GM15510 (cell line): Measurements from ENCODE around the gene ENO4.

ENCODE experiments used
- POLR2A ChIP-seq: IDR thresholded peaks from 3 replicates; pipeline ENCODE4 v1.6.1; 2011; ENCODE audit warnings: borderline replicate concordance; ENCODE audit not compliant: insufficient read length; ENCODE audit errors: extremely low read depth

The ENO4 gene

GRCh38 chr10:116848032-116848943 lies 1.0 kb upstream of the ENO4 start:
- no peak for TF ChIP-seq POLR2A

GRCh38 chr10:116848944-116849247 lies 403 bp upstream of the ENO4 start:
- no peak for TF ChIP-seq POLR2A

- TF ChIP-seq POLR2A = no peak
Measured at GRCh38 chr10:116850058-116850611, 836 bp downstream of the ENO4 start.

GRCh38 chr10:116852246-116852645 lies 2.9 kb downstream of the ENO4 start:
- no peak for TF ChIP-seq POLR2A

- TF ChIP-seq POLR2A = no peak
Measured at GRCh38 chr10:116853287-116853686, 4.0 kb downstream of the ENO4 start.

GRCh38 chr10:116853701-116854100 lies 4.4 kb downstream of the ENO4 start:
- no peak for TF ChIP-seq POLR2A

- no peak for TF ChIP-seq POLR2A
Measured at GRCh38 chr10:116857156-116857555, 7.9 kb downstream of the ENO4 start.

- no peak for TF ChIP-seq POLR2A
Measured at GRCh38 chr10:116861796-116862195, 12.5 kb downstream of the ENO4 start.

GRCh38 chr10:116864436-116864835 lies 15.1 kb downstream of the ENO4 start:
- no peak for TF ChIP-seq POLR2A

GRCh38 chr10:116866066-116866465 lies 16.8 kb downstream of the ENO4 start:
- TF ChIP-seq POLR2A = no peak

- TF ChIP-seq POLR2A = no peak
Measured at GRCh38 chr10:116866987-116867595, 17.8 kb downstream of the ENO4 start.

GRCh38 chr10:116868198-116868676 lies 18.9 kb downstream of the ENO4 start:
- TF ChIP-seq POLR2A = no peak

GRCh38 chr10:116868722-116869121 lies 19.4 kb downstream of the ENO4 start:
- no peak for TF ChIP-seq POLR2A

GRCh38 chr10:116870949-116871348 lies 21.6 kb downstream of the ENO4 start:
- TF ChIP-seq POLR2A = no peak

GRCh38 chr10:116873134-116873533 lies 23.8 kb downstream of the ENO4 start:
- TF ChIP-seq POLR2A = no peak

- no peak for TF ChIP-seq POLR2A
Measured at GRCh38 chr10:116875897-116876296, 26.6 kb downstream of the ENO4 start.
